LNCAP (cell line): Measurements from ENCODE around the gene OPN1LW.
"Not testable (repeated sequence)": the region's sequence is repeated elsewhere in the genome, so short reads cannot be mapped to it uniquely, and the experiment has no call there.

Source experiments
- TF ChIP-seq, protein P1 (sequence below): fragments of 450-650 bp; IDR thresholded peaks from 2 replicates; pipeline ENCODE4 v1.5.1; 2017; ENCODE audit warnings: mild to moderate bottlenecking

Gene OPN1LW

GRCh38 chrX:154138857-154139256 is 5.2 kb upstream of the OPN1LW start:
- TF ChIP-seq, protein P1, sequence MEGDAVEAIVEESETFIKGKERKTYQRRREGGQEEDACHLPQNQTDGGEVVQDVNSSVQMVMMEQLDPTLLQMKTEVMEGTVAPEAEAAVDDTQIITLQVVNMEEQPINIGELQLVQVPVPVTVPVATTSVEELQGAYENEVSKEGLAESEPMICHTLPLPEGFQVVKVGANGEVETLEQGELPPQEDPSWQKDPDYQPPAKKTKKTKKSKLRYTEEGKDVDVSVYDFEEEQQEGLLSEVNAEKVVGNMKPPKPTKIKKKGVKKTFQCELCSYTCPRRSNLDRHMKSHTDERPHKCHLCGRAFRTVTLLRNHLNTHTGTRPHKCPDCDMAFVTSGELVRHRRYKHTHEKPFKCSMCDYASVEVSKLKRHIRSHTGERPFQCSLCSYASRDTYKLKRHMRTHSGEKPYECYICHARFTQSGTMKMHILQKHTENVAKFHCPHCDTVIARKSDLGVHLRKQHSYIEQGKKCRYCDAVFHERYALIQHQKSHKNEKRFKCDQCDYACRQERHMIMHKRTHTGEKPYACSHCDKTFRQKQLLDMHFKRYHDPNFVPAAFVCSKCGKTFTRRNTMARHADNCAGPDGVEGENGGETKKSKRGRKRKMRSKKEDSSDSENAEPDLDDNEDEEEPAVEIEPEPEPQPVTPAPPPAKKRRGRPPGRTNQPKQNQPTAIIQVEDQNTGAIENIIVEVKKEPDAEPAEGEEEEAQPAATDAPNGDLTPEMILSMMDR = no peak

GRCh38 chrX:154140206-154140605 is 3.8 kb upstream of the OPN1LW start:
- TF ChIP-seq, protein P1 = no peak

GRCh38 chrX:154140742-154141141 is 3.3 kb upstream of the OPN1LW start:
- TF ChIP-seq, protein P1 = no peak

DNA sequence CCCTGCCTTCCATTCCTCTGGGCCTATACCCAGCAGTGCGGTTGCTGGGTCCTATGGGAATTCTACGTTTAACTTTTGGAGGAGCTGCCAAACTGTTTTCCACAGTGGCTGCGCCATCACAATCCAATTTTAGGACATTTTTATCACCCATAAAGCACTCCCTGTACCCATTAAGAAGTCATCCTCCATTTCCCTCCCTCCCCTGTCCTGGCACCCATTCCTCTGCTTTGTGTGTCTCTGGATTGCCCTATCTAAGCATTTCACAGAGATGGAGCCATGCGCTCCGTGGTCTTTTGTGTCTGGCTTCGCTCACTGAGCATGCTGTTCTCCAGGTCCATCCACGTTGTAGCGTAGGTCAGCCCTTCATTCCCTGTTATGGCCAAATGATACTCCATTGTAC is 1.7 kb upstream of the OPN1LW start:
- TF ChIP-seq, protein P1 = no peak

DNA sequence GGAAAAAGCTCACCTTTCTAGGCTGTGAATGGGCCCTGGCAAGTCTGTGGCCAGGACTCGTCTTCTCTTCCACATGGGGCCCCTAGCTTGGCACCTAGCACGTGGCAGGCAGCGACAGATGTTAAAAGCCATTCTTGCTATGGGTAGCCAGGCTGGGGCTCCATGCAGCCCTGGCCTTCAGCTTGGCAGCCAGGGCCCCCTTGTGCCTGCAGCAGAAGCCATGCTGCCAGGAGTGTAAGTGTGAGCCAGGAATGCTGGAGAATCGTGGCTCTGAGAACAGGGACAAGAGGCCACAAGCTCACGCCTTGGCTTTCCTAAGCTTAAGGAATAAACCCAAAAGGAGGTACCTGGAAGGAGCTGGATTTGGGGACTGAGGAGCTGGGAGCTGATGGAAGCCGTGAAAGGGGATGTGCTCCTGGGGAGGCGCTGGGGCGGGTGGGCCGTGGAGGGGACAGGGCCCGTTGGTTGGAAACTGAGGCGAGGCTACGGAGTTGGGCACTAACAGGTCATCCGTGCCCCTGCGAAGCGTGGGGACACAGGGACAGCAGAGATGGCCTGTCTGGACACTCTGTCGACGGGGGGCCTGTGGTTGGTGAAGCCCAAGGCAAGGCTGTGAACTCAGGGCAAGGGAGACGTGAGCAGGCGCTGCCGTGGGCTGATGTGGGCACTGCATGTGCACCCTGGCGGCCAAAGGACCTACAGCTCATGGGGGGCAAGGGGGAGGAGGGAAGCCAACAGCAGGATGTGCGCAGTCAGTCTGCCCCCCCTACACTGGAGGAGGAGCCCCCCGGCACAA is 895 bp upstream of the OPN1LW start:
- TF ChIP-seq, protein P1 = no peak

GRCh38 chrX:154182296-154182695 is 38.3 kb downstream of the OPN1LW start, which contains the start of gene OPN1MW:
Gene OPN1MW (plus strand): TSS chrX:154182596. CDS start chrX:154182678, 82 bp downstream.
- TF ChIP-seq, protein P1 = not testable (repeated sequence)
